Measurements from ENCODE around the gene VEGFC. TPM values are rescaled to one million over a fixed set of nuclear protein-coding genes. Genes with fewer than 3 reads are reported as not detected.

Gene VEGFC
- total and polyA plus RNA-seq, 7 donors, result 2.4 to 11.1 (median 4.8) TPM; not detected in 1

DNA sequence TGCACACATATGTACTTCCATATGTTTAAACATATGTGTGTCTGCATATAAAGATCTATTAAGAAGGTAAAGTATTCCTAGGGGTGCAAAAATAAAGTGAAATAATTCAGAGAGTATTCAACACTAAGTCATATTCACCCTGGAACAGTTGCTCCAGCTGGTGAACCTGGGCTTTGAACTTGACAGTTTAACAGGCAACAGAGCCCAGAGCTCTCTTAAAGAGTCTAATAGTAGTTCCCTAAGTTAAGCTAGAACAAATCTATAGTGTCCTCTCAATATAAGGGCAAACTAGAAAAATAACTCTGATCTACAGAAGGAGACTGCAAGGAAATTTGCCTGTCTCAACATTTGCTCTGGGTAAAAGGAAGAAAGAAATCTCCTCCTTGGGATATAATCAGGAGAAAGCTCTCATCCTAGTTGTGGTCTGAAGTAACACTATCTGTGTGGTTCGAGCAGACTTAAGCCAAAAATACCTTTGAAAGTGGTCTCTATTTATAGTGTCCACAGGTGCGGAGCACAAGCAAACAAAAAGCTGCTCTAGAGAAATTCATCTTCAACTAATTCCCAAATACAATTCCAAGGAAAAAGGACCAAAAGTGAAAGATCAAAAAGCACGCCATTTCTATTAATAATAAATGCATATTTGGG, 29.9 kb downstream of the VEGFC start:
- intact Hi-C loops (cut with DNase I), result no loop called here
- Histone ChIP-seq H3K4me3 (no peak overlapping the region), H3K27me3 (no peaks in the 10 kb centered on the region), H3K9me3 (peaks cover 0 to 2% (median 0%) of the 10 kb centered on the region in 4 donors), H3K27ac (no peak overlapping the region), H3K4me1 (no peaks in the 10 kb centered on the region), H3K36me3 (no peaks in the 10 kb centered on the region)
- no peak for DNase-seq
- 60 to 70% methylated on average over 3 of the region's 3 CpGs for WGBS, 2 donors
- TF ChIP-seq CTCF (IDR thresholded peaks at IDR 0.05), result no peak
- no peak for TF ChIP-seq EP300 (IDR thresholded peaks at IDR 0.05)
- TF ChIP-seq POLR2A (IDR thresholded peaks at IDR 0.05), result no peak
- TF ChIP-seq POLR2AphosphoS5 (IDR thresholded peaks at IDR 0.05), result no peak

- H3K27me3 ChIP-seq, result no peaks in the 10 kb centered on the region
- no peak for TF ChIP-seq POLR2A (IDR thresholded peaks at IDR 0.05)
- TF ChIP-seq POLR2AphosphoS5 (IDR thresholded peaks at IDR 0.05), result no peak
- TF ChIP-seq EP300 (IDR thresholded peaks at IDR 0.05), result no peak
- TF ChIP-seq CTCF (IDR thresholded peaks at IDR 0.05), result no peak
- H3K27ac ChIP-seq, result no peak overlapping the region
- no peaks in the 10 kb centered on the region for H3K4me1 ChIP-seq
- intact Hi-C loops (cut with DNase I), result no loop called here
- no peak overlapping the region for H3K4me3 ChIP-seq
- no peak for DNase-seq
- 86 to 88% methylated on average over 3 of the region's 3 CpGs for WGBS, 2 donors
- peaks cover 0 to 2% (median 0%) of the 10 kb centered on the region in 4 donors for H3K9me3 ChIP-seq
- H3K36me3 ChIP-seq, result no peaks in the 10 kb centered on the region
Observed at GRCh38 chr4:176761872-176762271, 30.9 kb downstream of the VEGFC start.

DNA sequence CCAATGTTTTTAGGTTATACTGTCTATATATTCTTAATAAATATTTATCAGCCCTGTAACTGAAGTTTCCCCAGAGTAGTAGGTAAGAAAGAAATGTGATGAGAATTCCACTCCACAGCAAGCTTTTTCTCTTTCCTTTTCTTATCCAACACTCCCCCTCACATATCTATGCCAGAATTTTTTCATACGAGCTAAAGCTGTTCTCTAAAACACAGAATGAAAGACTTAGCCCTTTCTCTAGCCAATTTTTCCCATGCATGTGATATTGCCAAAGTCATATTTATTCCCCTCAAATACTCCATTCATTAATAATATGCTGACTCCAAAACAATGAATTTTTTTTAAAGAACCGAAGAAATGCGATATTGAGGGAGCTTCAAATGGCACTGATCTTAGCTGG, 32.3 kb downstream of the VEGFC start:
- WGBS, 2 donors, result 82 to 86% methylated on average over 3 of the region's 3 CpGs
- Histone ChIP-seq H3K4me3 (no peak overlapping the region), H3K36me3 (no peaks in the 10 kb centered on the region), H3K9me3 (no peaks in the 10 kb centered on the region), H3K27ac (no peak overlapping the region), H3K4me1 (no peaks in the 10 kb centered on the region), H3K27me3 (no peaks in the 10 kb centered on the region)
- DNase-seq, result no peak
- TF ChIP-seq POLR2A (IDR thresholded peaks at IDR 0.05) (no peak), CTCF (IDR thresholded peaks at IDR 0.05) (no peak), POLR2AphosphoS5 (IDR thresholded peaks at IDR 0.05) (no peak), EP300 (IDR thresholded peaks at IDR 0.05) (no peak)
- intact Hi-C loops (cut with DNase I), result no loop called here

- WGBS, 2 donors, result 72 to 88% methylated on average over 2 of the region's 2 CpGs
- Histone ChIP-seq H3K36me3 (no peaks in the 10 kb centered on the region), H3K4me1 (no peaks in the 10 kb centered on the region), H3K27ac (no peak overlapping the region), H3K27me3 (no peaks in the 10 kb centered on the region), H3K9me3 (no peaks in the 10 kb centered on the region), H3K4me3 (no peak overlapping the region)
- DNase-seq, result no peak
- intact Hi-C loops (cut with DNase I), result no loop called here
- no peak for TF ChIP-seq POLR2AphosphoS5 (IDR thresholded peaks at IDR 0.05)
- TF ChIP-seq CTCF (IDR thresholded peaks at IDR 0.05), result no peak
- TF ChIP-seq EP300 (IDR thresholded peaks at IDR 0.05), result no peak
- no peak for TF ChIP-seq POLR2A (IDR thresholded peaks at IDR 0.05)
Observed at GRCh38 chr4:176758731-176759130, 34.0 kb downstream of the VEGFC start.

GRCh38 chr4:176758323-176758722, 34.4 kb downstream of the VEGFC start:
- Histone ChIP-seq H3K9me3 (no peaks in the 10 kb centered on the region), H3K27ac (no peak overlapping the region), H3K36me3 (no peaks in the 10 kb centered on the region), H3K4me3 (no peak overlapping the region), H3K27me3 (no peaks in the 10 kb centered on the region), H3K4me1 (no peaks in the 10 kb centered on the region)
- 85 to 86% methylated on average over 4 of the region's 4 CpGs for whole genome bisulfite sequencing, 2 donors
- DNase-seq, result no peak
- TF ChIP-seq EP300 (IDR thresholded peaks at IDR 0.05), result no peak
- no peak for TF ChIP-seq POLR2A (IDR thresholded peaks at IDR 0.05)
- no peak for TF ChIP-seq POLR2AphosphoS5 (IDR thresholded peaks at IDR 0.05)
- TF ChIP-seq CTCF (IDR thresholded peaks at IDR 0.05), result no peak
- intact Hi-C loops (cut with DNase I), result no loop called here
